Ishikawa (cell line): ENCODE results near the gene OR2S2.
A peak's percentile ranks its signal among the peaks of the same experiment; 100 is the strongest.

Experiments used
- CREB1 ChIP-seq: IDR thresholded peaks from 2 replicates; pipeline ENCODE4 v1.6.1; 2012; ENCODE audit warnings: low read depth
- EP300 ChIP-seq: IDR thresholded peaks from 2 replicates; pipeline ENCODE4 v1.6.1; 2012; ENCODE audit warnings: borderline replicate concordance
- FOXM1 ChIP-seq: IDR thresholded peaks from 2 replicates; pipeline ENCODE4 v1.6.1; 2012; ENCODE audit warnings: low read depth, borderline replicate concordance
- MAX ChIP-seq: IDR thresholded peaks from 2 replicates; pipeline ENCODE4 v1.6.1; 2012
- NFIC ChIP-seq: IDR thresholded peaks from 2 replicates; pipeline ENCODE4 v1.6.1; 2012
- RAD21 ChIP-seq: IDR thresholded peaks from 2 replicates; pipeline ENCODE4 v1.6.1; 2012; ENCODE audit warnings: low read depth
- TAF1 ChIP-seq: IDR thresholded peaks from 2 replicates; pipeline ENCODE4 v1.6.1; 2012; ENCODE audit warnings: low read depth, mild to moderate bottlenecking
- ZBTB7A ChIP-seq: IDR thresholded peaks from 2 replicates; pipeline ENCODE4 v1.6.1; 2012; ENCODE audit warnings: low read depth

- TF ChIP-seq ZBTB7A (no peak), EP300 (no peak), NFIC (no peak), TAF1 (no peak), FOXM1 (no peak), MAX (no peak), CREB1 (no peak), RAD21 (peak; percentile 66)
Measured at GRCh38 chr9:35945341-35946018, 12.5 kb downstream of the OR2S2 start.
